B cell (primary cell): ENCODE data around the gene DCHS2. TPM values are rescaled to one million over a fixed set of nuclear protein-coding genes. Genes with fewer than 3 reads are reported as not detected.

Experiments
- ATAC-seq: fragments of 200-7000 bp; cut with Tn5 transposase; one replicate; pipeline ENCODE4 v1.10.0; 2021; ENCODE audit warnings: low read depth, mild to moderate bottlenecking, moderate number of reproducible peaks, moderate library complexity
- CTCF ChIA-PET: fragments of 350-600 bp; sonication (Branson Sonifier 250); formaldehyde crosslinking; loops from one replicate; lab custom pipeline; 2021; ENCODE audit warnings: antibody characterized with exemption, inconsistent platforms; lab: Charles Lee
- POLR2A ChIA-PET: fragments of 350-600 bp; sonication (Branson Sonifier 250); formaldehyde crosslinking; loops from one replicate; lab custom pipeline; 2021; ENCODE audit warnings: antibody characterized with exemption; lab: Charles Lee
- DNase-seq: peaks from one replicate; pipeline ENCODE4 v3.0.0; 2013
- H2AFZ ChIP-seq: 2 replicates; pipeline ENCODE4 v1.6.1; 2012; ENCODE audit warnings: mild to moderate bottlenecking, low read depth, low read length; ENCODE audit not compliant: insufficient read depth, poor library complexity, severe bottlenecking
- H3K27ac ChIP-seq, 2 donors: 1 replicate in 1 of 2; 2 replicates in 1 of 2; pipeline ENCODE4 v1.5.1; 2012 to 2013; ENCODE audit warnings: low read length in 2 of 2, mild to moderate bottlenecking in 2 of 2, moderate library complexity in 1 of 2
- H3K27me3 ChIP-seq, 4 experiments: fragments of 200-600 bp in 1 of 4; sonication (generic) in 1 of 4; replicated peaks in 1 of 4; 1 replicate in 2 of 4; 2 replicates in 2 of 4; pipeline versions ENCODE4 v1.6.1 to v1.7.0; 2013 to 2016; ENCODE audit warnings: low read length in 3 of 4, mild to moderate bottlenecking in 2 of 4, mixed read lengths in 1 of 4, moderate library complexity in 1 of 4; ENCODE audit not compliant: insufficient read depth in 4 of 4, control insufficient read depth in 3 of 4; ENCODE audit errors: control extremely low read depth in 1 of 4
- H3K36me3 ChIP-seq, 2 experiments: replicated peaks in 1 of 2; 1 replicate in 1 of 2; 2 replicates in 1 of 2; pipeline versions ENCODE4 v1.6.1 to v1.7.1; 2013; ENCODE audit warnings: low read length in 1 of 2; ENCODE audit not compliant: insufficient read depth in 2 of 2, control insufficient read depth in 1 of 2; ENCODE audit errors: control extremely low read depth in 1 of 2, extremely low read depth in 1 of 2
- H3K4me1 ChIP-seq, 2 donors: fragments of 200-600 bp in 1 of 2; sonication (generic) in 1 of 2; 1 replicate in 1 of 2; 2 replicates in 1 of 2; pipeline versions ENCODE4 v1.5.1 to v1.6.1; 2013 to 2017; ENCODE audit warnings: low read length in 2 of 2; ENCODE audit not compliant: control insufficient read depth in 2 of 2, insufficient read depth in 2 of 2
- H3K4me2 ChIP-seq: replicated peaks from 2 replicates; pipeline ENCODE3; 2012; ENCODE audit warnings: mild to moderate bottlenecking, low read depth, low read length; ENCODE audit not compliant: poor library complexity, severe bottlenecking
- H3K4me3 ChIP-seq, 5 experiments: fragments of 200-600 bp in 1 of 5; sonication (generic) in 1 of 5; 1 replicate in 3 of 5; 2 replicates in 2 of 5; pipeline versions ENCODE4 v1.5.1 to v1.7.0; 2011 to 2016; ENCODE audit warnings: low read length in 4 of 5, mild to moderate bottlenecking in 4 of 5, low read depth in 2 of 5, control low read depth in 1 of 5, moderate library complexity in 1 of 5; ENCODE audit not compliant: insufficient read depth in 1 of 5; ENCODE audit errors: control extremely low read depth in 1 of 5, extremely low read depth in 1 of 5
- H3K79me2 ChIP-seq: fragments of 200-600 bp; sonication (generic); one replicate; pipeline ENCODE4 v1.6.0; 2016; ENCODE audit warnings: low read length; ENCODE audit not compliant: control insufficient read depth, insufficient read depth
- H3K9ac ChIP-seq: fragments of 200-600 bp; sonication (generic); 2 replicates; pipeline ENCODE4 v1.6.1; 2017; ENCODE audit warnings: mild to moderate bottlenecking, low read length, moderate library complexity
- H3K9me3 ChIP-seq, 3 donors: one replicate each; pipeline versions ENCODE4 v1.6.1 to v1.7.1; 2013; ENCODE audit warnings: low read length in 2 of 3; ENCODE audit not compliant: control insufficient read depth in 2 of 3, insufficient read depth in 1 of 3; ENCODE audit errors: control extremely low read depth in 1 of 3
- H4K20me1 ChIP-seq: 2 replicates; pipeline ENCODE4 v1.6.0; 2012; ENCODE audit warnings: mild to moderate bottlenecking, low read length; ENCODE audit not compliant: insufficient read depth, control insufficient read depth, poor library complexity, severe bottlenecking
- H3K27ac Mint-ChIP-seq: one replicate; pipeline ENCODE4 v1.8.0; 2021; ENCODE audit warnings: mixed read lengths
- H3K27me3 Mint-ChIP-seq: one replicate; pipeline ENCODE4 v1.8.0; 2021; ENCODE audit warnings: mixed read lengths
- H3K4me1 Mint-ChIP-seq: one replicate; pipeline ENCODE4 v1.8.0; 2021; ENCODE audit warnings: mixed read lengths
- H3K4me3 Mint-ChIP-seq: one replicate; pipeline ENCODE4 v1.8.0; 2021; ENCODE audit warnings: mixed read lengths
- H3K9me3 Mint-ChIP-seq: one replicate; pipeline ENCODE4 v1.8.0; 2022; ENCODE audit warnings: mixed read lengths; ENCODE audit not compliant: insufficient read depth
- CTCF ChIP-seq: fragments of 200-600 bp; IDR thresholded peaks from one replicate; pipeline ENCODE4 v1.8.0; 2022; ENCODE audit warnings: antibody characterized with exemption, mild to moderate bottlenecking
- EZH2 ChIP-seq: IDR thresholded peaks from 2 replicates; pipeline ENCODE4 v1.6.1; 2012; ENCODE audit warnings: borderline replicate concordance, low read depth, mild to moderate bottlenecking, moderate library complexity, low read length; ENCODE audit not compliant: insufficient read depth, poor library complexity, severe bottlenecking
- WGBS: methylation state at CpG from one replicate; pipeline ENCODE4 v1.1.5; 2013; ENCODE audit warnings: missing lambda C conversion rate; ENCODE audit not compliant: insufficient coverage; 5-methylcytosine and 5-hydroxymethylcytosine counted together
- intact Hi-C: fragments of 100-400 bp; cut with micrococcal nuclease; formaldehyde crosslinking; loops from one replicate; pipeline ENCODE4 v1.10.0; 2022
- polyA plus RNA-seq: library from polyadenylated mRNA; depleted of rRNA; stranded (reverse); fragments of >200 nt; gene quantifications from 2 replicates; pipeline ENCODE4 v1.2.3, GENCODE V29; 2012
- total RNA-seq, 2 donors: library from RNA; stranded (reverse); fragments of 120-200 nt in 1 of 2; gene quantifications; 1 replicate in 1 of 2; 2 replicates in 1 of 2; pipeline versions ENCODE4 v1.2.3 to v1.2.4, GENCODE V29; 2013 to 2022

The DCHS2 gene
- total and polyA plus RNA-seq, 2 donors (not counting 1 experiment from before 2014, with no cell fraction given), result 0.02 to 0.06 TPM

- ChIA-PET POLR2A (no interaction called here), CTCF (no interaction called here)
- Histone ChIP-seq H3K36me3 (no peaks in the 10 kb centered on the region), H3K4me2 (no peak overlapping the region), H3K9me3 (no peaks in the 10 kb centered on the region), H2AFZ (no peak overlapping the region), H3K27ac (no peak overlapping the region), H3K4me1 (no peaks in the 10 kb centered on the region), H3K9ac (no peak overlapping the region), H3K27me3 (peaks cover 0 to 3% (median 0%) of the 10 kb centered on the region in 4 experiments), H3K79me2 (no peaks in the 10 kb centered on the region), H4K20me1 (no peaks in the 10 kb centered on the region), H3K4me3 (no peak overlapping the region)
- Mint-ChIP-seq H3K9me3 (no peaks in the 10 kb centered on the region), H3K4me3 (no peak overlapping the region), H3K27ac (no peak overlapping the region), H3K4me1 (no peaks in the 10 kb centered on the region), H3K27me3 (peaks cover 21% of the 10 kb centered on the region)
- TF ChIP-seq CTCF (no peak), EZH2 (no peak)
- intact Hi-C loops, result no loop called here
- DNase-seq (no peak), ATAC-seq (no peak)
- WGBS, result 57% methylated on average over 1 of the region's 2 CpGs
Measured at GRCh38 chr4:154230091-154230490, 261.5 kb downstream of the DCHS2 start.

- POLR2A ChIA-PET, result no interaction called here
- H4K20me1 ChIP-seq, result no peaks in the 10 kb centered on the region
- intact Hi-C loops, result no loop called here
Measured at GRCh38 chr4:154222875-154223274, 268.7 kb downstream of the DCHS2 start.

More at GRCh38 chr4:154222875-154223274, 268.7 kb downstream of the DCHS2 start:
- H3K9me3 Mint-ChIP-seq, result peaks cover 3% of the 10 kb centered on the region
- Histone ChIP-seq H3K4me3 (no peak overlapping the region), H3K4me1 (no peaks in the 10 kb centered on the region), H3K27ac (no peak overlapping the region), H3K9me3 (peaks cover 1 to 7% (median 4%) of the 10 kb centered on the region in 3 donors), H2AFZ (no peak overlapping the region), H3K36me3 (no peaks in the 10 kb centered on the region), H3K79me2 (no peaks in the 10 kb centered on the region), H3K9ac (no peak overlapping the region), H3K27me3 (no peaks in the 10 kb centered on the region), H3K4me2 (no peak overlapping the region)
- H3K27ac Mint-ChIP-seq, result no peak overlapping the region
- no peak overlapping the region for H3K4me3 Mint-ChIP-seq
- peaks cover under 1% of the 10 kb centered on the region for H3K27me3 Mint-ChIP-seq
- H3K4me1 Mint-ChIP-seq, result no peaks in the 10 kb centered on the region
- ATAC-seq (no peak), DNase-seq (no peak)
- CTCF ChIA-PET, result no interaction called here
- TF ChIP-seq EZH2 (no peak), CTCF (no peak)
